A549 treated with GW870086 at 1 μM for 4 hours (cell line): ENCODE measurements around the gene MOCS3. TPM values are rescaled to one million over a fixed set of nuclear protein-coding genes. Genes with fewer than 3 reads are reported as not detected.

Experiments
- total RNA-seq: library from RNA; stranded (reverse); fragments of 200-300 nt; extraction: Qiagen RNA extraction; gene quantifications from 5 replicates; pipeline ENCODE4 v1.2.3, GENCODE V29; 2022; ENCODE audit warnings: low read depth

Gene MOCS3
- total RNA-seq: 5.6 to 6.3 TPM (median 5.9 TPM) in 5 replicates

GRCh38 chr20:50958615-50959542 lies at the start of gene MOCS3:
TSS of gene MOCS3 (plus strand) at chr20:50958818. CDS start at chr20:50958843, 25 bp downstream.

GRCh38 chr20:50931306-50932015 lies 27.2 kb upstream of the MOCS3 start, which contains the start of gene ADNP:
TSS of gene ADNP (minus strand) at chr20:50931437. CDS start at chr20:50903996, 27,441 bp downstream.

GRCh38 chr20:50957798-50958614 lies 612 bp upstream of the MOCS3 start, which contains the start of gene DPM1:
TSS of gene DPM1 (minus strand) at chr20:50958532. CDS start at chr20:50958523, 9 bp downstream.

Other genes starting within 250 kb of the MOCS3 start
- gene PARD6B, start 227.2 kb upstream of the MOCS3 start, total RNA-seq: 2.6 to 3.5 TPM (median 3.2 TPM) in 5 replicates
- 27.4 to 30.9 TPM (median 29.6 TPM) in 5 replicates for gene BCAS4, start 163.8 kb upstream of the MOCS3 start, total RNA-seq
- gene ADNP, start 27.4 kb upstream of the MOCS3 start, total RNA-seq: 44.0 to 49.0 TPM (median 44.5 TPM) in 5 replicates
- gene DPM1, start 286 bp upstream of the MOCS3 start, total RNA-seq: 67.1 to 87.1 TPM (median 75.2 TPM) in 5 replicates
- gene KCNG1, start 64.3 kb downstream of the MOCS3 start, total RNA-seq: 14.5 to 21.6 TPM (median 16.3 TPM) in 5 replicates